Measurements from ENCODE around the gene CHID1. TPM values are rescaled to one million over a fixed set of nuclear protein-coding genes. Genes with fewer than 3 reads are reported as not detected.

Gene CHID1
- total RNA-seq, 2 donors from 2014 or later = 33.9 to 44.2 TPM

DNA sequence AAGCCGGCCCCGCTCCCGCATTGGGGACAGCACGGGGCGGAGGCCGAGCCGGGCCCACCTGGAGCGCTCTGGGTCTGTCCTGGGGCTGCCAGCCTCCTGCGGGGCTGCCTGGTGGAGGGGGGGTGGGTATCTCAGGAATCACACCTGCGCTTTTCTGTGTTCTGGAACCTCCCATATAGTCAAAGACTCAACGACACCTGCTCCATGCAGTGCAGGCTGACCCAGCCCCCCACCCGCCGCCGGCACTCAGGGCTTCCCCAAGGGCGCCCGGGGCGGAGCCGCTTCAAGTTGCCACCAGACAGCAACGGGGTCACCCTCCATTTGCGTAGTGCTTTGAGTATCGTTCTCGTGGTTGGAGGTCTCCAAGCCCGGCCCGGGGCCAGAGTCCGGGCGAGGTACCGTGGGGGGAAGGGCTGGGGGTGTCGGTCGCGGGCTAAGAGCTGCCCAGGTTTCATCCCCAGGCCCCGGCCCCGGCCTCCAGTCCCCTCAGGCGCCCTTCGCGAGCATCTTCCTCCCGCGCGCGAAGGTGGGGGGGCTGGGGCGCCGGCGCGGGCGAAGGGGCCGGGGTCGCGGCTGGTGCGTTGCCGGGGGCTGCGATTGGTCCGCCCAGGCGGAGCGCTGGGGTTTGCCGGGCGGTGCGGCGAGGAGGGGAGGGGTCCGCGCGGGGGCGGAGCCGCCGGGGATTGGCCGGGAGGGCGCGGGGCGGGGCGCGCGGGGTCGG, 61.3 kb downstream of the CHID1 start:
- H3K27me3 Mint-ChIP-seq (ENCODE audit: low read depth) = peaks cover 4% of the 10 kb centered on the region
- no peaks in the 10 kb centered on the region for H3K36me3 Mint-ChIP-seq (ENCODE audit: insufficient read depth in 2 of 2)
- H3K4me1 Mint-ChIP-seq (ENCODE audit: low read depth) = peaks cover 10% of the 10 kb centered on the region
- H3K27ac Mint-ChIP-seq = no peak overlapping the region
- DNase-seq (peak in 1 of 2 donors; percentile 72), ATAC-seq (replicated peaks in 1 of 2) (peak; percentile 49 to 62)
- peak overlapping the region; percentile 75 to 82 for H3K4me3 Mint-ChIP-seq
- H3K9me3 Mint-ChIP-seq = no peaks in the 10 kb centered on the region

DNA sequence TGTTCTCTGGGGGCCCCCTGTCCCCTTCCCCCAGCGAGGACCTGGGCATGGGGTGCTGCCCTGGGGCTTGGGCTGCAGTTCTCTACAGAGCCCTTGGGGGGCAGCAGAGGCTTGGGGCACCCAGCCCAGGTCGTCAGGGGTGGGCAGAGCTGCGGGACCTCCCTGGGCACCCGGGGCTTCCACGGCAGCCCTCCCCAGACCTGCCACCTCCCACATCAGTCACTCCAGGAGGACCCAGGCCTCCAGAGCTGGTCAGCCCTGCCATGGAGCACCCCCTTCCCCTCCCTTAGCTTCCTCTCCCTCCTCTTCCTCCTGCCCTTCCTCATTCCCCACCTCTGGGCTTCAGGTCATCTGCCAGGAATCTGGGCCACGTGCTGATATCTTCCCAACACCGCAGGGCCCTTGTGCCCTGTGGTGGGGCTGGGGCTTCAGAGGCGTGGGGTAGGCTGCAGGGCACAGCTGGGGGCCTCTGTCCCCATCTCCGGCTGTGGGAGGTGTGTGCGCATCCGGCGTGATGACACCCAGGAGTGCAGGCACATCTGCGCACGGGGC, 62.2 kb downstream of the CHID1 start:
- no peaks in the 10 kb centered on the region for H3K9me3 Mint-ChIP-seq
- DNase-seq (peak; percentile 79 to 81), ATAC-seq (replicated peaks in 1 of 2) (peak; percentile 63 to 64)
- H3K4me1 Mint-ChIP-seq (ENCODE audit: low read depth) = peaks cover 16% of the 10 kb centered on the region
- H3K27ac Mint-ChIP-seq = no peak overlapping the region
- peak overlapping the region; percentile 55 to 82 for H3K4me3 Mint-ChIP-seq
- no peaks in the 10 kb centered on the region for H3K36me3 Mint-ChIP-seq (ENCODE audit: insufficient read depth in 2 of 2)
- peaks cover 4% of the 10 kb centered on the region for H3K27me3 Mint-ChIP-seq (ENCODE audit: low read depth)

DNA sequence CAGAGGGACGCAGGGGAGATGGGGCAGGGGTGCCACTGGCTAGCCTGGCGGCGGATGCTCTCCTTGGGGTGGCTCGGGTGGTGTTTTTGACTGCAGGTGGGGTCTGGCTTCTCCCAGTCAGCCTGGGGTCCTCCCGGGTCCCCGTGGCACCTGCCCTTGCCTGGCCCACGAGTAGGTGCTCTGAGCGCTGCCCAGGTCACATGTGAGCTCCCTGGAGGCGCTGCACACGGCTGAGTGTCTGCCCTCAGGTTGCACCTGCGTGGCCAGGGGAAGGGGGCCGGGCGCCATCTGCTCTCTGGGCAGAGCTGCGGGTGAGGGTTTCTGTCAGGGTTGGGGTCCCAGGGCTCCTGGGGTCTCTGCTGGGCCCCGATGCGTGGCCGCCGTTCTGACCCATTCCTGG, 62.7 kb downstream of the CHID1 start:
- Mint-ChIP-seq H3K27ac (no peak overlapping the region), H3K4me1 (ENCODE audit: low read depth) (peaks cover 18% of the 10 kb centered on the region), H3K9me3 (no peaks in the 10 kb centered on the region), H3K4me3 (no peak overlapping the region), H3K36me3 (ENCODE audit: insufficient read depth in 2 of 2) (no peaks in the 10 kb centered on the region), H3K27me3 (ENCODE audit: low read depth) (peaks cover 4% of the 10 kb centered on the region)
- ATAC-seq (replicated peaks in 1 of 2) (no peak), DNase-seq (no peak)

DNA sequence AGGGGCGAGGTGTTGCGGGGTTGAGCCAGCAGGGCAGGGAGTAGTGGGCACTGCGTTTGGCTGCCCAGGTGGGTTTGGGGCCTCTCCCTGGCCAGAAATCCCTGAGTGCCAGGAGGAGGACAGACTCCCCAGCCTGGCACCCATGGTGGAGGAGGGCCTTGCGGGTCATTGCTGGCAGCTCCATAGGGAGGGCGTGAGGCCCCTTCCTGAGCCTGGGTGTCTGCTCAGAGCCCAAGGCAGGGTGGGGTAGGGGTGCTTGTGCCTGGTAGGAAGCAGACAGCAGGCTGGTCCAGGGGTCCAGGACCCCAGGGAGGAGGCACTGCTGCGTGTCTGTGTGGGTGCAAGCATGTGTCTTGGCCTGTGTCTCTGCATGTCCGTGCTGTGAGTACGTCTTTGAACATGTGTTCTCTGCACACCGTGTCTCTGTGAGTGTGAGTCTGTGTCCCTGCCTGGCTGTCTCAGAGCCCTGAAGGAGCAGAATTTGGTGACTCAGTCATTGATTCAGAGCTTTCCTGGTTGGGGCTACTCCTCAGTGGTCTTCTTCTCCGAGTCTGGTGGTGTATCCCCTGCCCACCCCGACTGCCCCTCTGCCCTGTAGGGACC, 64.0 kb downstream of the CHID1 start:
- no peak overlapping the region for H3K4me3 Mint-ChIP-seq
- peaks cover 18% of the 10 kb centered on the region for H3K4me1 Mint-ChIP-seq (ENCODE audit: low read depth)
- H3K27ac Mint-ChIP-seq = no peak overlapping the region
- H3K9me3 Mint-ChIP-seq = no peaks in the 10 kb centered on the region
- no peak for ATAC-seq (replicated peaks in 1 of 2)
- H3K27me3 Mint-ChIP-seq (ENCODE audit: low read depth) = peaks cover 4% of the 10 kb centered on the region
- no peak for DNase-seq
- no peaks in the 10 kb centered on the region for H3K36me3 Mint-ChIP-seq (ENCODE audit: insufficient read depth in 2 of 2)

DNA sequence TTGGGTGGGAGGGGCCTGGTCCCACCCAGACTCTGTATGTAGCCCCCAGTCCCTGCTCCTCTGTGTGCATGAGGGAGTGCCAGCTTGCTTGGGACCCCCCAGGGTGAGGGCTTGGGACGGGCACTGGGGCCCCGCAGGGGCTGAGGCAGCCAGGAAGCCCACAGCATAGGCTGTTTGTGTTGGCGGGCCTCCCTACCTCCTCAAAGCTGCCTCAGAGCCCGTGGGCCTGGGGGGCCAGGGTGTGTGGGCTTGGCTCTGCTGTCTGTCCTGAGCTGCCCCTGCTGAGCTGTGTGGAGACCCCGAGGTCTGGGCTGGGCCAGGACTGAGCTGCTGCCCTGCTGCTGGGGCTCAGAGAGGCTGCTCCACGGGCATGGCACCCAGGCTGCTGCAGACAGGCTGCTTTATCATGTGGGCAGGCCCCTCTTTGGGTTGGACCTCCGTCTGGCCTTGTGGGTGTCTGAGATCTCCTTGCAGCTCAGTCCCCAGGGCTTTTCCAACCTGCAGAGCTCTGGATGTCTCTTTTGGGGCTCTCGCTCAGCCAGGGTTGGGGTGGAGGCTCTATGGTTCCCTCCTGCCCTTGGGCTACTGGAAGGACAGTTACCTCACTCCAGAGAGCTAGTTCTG, 64.6 kb downstream of the CHID1 start:
- Mint-ChIP-seq H3K4me3 (no peak overlapping the region), H3K27ac (no peak overlapping the region), H3K27me3 (ENCODE audit: low read depth) (peaks cover 4% of the 10 kb centered on the region), H3K9me3 (no peaks in the 10 kb centered on the region), H3K4me1 (ENCODE audit: low read depth) (peaks cover 23% of the 10 kb centered on the region), H3K36me3 (ENCODE audit: insufficient read depth in 2 of 2) (no peaks in the 10 kb centered on the region)
- no peak for ATAC-seq (replicated peaks in 1 of 2)
- no peak for DNase-seq

DNA sequence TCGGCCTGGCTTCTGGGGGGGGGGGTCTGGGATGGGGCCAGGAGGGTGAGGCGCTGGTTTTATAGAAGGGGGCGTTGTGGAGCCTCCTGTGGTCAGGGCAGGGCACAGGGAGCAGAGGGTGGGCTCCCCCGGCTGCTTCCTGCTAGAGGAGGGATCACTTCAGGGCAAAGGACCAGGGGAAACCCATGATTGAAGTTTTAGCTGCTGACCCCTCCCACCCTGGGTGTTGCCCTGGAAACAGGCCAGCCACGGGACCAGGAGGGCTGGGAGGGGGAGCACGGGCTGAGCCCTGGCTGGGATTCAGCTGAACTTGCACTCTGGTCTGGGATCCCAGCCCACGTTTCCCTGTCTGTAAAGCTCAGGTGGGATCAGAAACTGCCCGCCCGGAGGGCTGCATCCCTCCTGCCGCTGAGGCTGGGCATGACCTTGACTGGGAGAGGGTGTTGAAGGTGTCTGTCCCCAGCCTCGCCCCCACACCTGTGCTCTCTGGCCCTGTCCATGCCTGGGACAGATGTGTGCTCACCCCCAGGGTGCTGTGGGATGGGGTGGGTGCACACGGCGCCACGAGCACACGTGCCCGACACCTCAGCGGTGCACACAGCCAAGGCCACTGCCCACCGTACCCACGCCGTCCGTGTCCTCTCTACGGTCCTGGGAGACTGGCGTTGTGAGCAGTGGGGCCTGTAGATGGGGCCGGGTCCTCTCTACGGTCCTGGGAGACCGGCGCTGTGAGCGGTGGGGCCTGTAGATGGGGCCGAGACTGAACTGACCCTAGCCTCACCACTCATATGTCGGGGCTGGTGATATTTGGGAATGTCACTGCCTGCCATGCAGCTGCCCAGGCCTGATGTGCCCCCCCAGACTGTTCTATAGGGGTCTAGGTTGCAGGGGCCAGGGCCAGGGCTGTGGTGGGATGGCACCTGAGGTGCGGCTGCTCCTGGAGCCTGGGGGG, 65.6 kb downstream of the CHID1 start:
- no peak for DNase-seq
- Mint-ChIP-seq H3K27ac (no peak overlapping the region), H3K36me3 (ENCODE audit: insufficient read depth in 2 of 2) (no peaks in the 10 kb centered on the region), H3K9me3 (no peaks in the 10 kb centered on the region), H3K4me3 (peak overlapping the region; percentile 29 to 49), H3K27me3 (ENCODE audit: low read depth) (peaks cover 4% of the 10 kb centered on the region), H3K4me1 (ENCODE audit: low read depth) (peaks cover 30% of the 10 kb centered on the region)
- no peak for ATAC-seq (replicated peaks in 1 of 2)

DNA sequence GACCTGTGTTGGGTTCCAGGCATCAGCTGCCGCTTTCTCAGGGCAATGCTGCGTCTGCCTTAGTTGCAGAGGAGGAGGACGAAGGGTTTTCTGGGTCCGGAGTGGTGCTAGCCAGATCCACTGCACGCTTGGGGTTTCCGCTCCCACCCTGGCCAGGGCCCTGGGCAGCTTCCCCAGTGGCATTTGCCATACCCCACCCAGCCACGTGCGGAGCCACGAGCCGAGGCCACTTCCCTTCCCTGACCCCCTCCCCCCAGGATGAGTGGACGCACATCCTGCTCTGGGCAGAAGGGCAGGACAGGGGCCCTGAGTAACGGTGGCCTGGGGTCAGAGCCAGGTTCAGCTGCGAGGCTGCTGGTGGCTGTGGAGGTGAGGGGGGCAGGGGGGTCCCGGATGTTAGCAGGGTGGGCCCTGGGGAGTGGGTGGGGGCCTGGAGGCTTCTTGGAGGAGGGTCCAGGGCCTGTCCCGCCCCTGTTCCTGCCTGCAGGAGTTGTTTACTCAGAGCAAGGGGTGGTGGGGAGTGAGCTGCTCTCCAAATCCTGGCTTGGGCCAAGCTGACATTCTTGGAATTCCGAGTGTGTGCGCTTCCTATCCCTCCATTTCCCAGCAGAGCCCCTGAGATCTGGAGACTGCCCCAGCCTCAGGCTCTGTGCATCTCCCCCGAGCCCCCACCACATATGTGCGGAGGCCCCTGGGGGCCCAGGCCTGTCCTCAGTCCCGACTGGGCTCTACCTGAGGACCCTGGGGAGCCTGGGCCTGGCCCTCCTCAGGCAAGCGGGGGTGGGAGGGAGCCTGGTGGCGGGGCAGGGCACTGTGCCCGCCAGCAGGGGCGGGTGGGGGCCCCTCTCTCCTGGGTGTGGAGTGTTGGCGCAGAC, 66.6 kb downstream of the CHID1 start:
- no peak for ATAC-seq (replicated peaks in 1 of 2)
- Mint-ChIP-seq H3K27me3 (ENCODE audit: low read depth) (peaks cover 4% of the 10 kb centered on the region), H3K4me3 (peak overlapping the region; percentile 74 to 86), H3K9me3 (no peaks in the 10 kb centered on the region), H3K4me1 (ENCODE audit: low read depth) (peaks cover 30% of the 10 kb centered on the region), H3K27ac (peak overlapping the region; percentile 60), H3K36me3 (ENCODE audit: insufficient read depth in 2 of 2) (peaks cover 0 to 2% of the 10 kb centered on the region in 2 donors)
- peak in 1 of 2 donors; percentile 37 for DNase-seq

DNA sequence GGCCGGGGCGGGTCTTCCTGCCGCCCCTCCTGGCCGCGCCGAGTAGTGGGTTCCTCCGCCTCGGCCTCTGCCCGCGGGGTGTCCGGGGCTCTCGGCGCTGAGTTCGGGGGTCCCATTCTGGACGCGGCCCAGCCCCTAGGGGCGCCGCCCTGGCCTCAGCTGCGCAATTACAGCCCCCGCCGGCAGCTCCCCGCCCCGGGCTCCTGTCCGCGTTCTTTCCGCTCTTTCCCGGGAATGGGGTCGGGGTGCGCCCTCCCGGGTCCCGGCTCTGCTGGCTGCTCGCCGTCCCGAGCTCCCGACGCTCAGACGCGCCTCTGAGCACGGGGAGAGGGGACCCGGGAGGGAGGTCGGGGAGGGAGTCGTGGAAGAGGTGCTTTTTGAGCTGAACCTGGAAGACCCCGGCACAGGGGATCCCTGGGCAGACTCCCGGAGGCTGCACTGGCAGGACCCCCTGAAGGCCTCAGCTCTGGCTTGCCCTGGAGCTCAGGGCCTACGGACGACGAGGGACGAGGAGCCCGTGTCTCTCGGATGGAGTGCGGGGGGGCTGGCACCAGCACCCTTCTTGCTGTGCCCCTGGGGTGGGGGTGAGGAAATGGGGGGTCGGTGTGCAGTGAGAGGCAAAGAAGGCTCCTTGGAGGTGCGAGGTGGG, 67.4 kb downstream of the CHID1 start:
- peaks cover 0 to 4% of the 10 kb centered on the region in 2 donors for H3K36me3 Mint-ChIP-seq (ENCODE audit: insufficient read depth in 2 of 2)
- no peak for DNase-seq
- no peak overlapping the region for H3K27ac Mint-ChIP-seq
- H3K27me3 Mint-ChIP-seq (ENCODE audit: low read depth) = no peaks in the 10 kb centered on the region
- peak in 1 of 2 donors; percentile 13 for ATAC-seq (replicated peaks in 1 of 2)
- peaks cover 25% of the 10 kb centered on the region for H3K4me1 Mint-ChIP-seq (ENCODE audit: low read depth)
- H3K4me3 Mint-ChIP-seq = peak overlapping the region; percentile 74 to 86
- H3K9me3 Mint-ChIP-seq = no peaks in the 10 kb centered on the region

DNA sequence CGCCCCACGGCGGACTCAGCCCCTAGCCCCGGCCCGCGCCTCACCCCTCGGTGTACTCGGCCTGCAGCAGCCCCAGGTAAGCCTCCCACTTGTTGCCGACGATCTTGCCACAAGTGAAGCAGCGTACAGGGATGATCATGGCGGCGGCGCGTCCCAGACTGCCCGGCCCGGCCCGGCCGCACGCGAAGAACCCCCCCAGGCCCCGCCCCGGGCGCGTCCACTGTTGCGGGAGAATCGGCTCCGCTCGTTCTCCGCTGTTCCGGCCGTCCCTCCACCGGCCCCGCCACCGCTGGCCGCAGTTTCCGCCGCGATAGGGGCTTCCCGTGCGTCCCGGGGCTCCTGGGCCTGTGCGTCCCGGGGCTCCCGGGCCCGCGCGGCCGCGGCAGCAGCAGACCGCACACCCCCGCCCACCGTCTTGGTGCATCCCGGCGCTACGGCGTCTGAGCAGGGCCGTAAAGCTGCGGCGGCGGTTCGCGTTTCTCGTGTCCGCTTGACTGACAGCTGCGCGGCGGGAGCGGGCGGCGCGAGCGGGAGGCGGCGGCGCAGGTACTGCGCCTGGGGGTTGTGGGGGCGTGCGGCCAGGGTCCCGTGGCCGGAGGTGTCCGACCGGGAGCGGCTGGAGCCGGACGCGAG, 68.1 kb downstream of the CHID1 start, which contains the start of the genes POLR2L and TSPAN4:
TSS of gene POLR2L (minus strand) at position 160 of the 633 bp plus-strand sequence. CDS start at position 139, 21 bp downstream.
TSS of gene TSPAN4 (plus strand) at position 483 of the 633 bp plus-strand sequence. CDS start 7,453 bp downstream, outside the sequence.
- Mint-ChIP-seq H3K27me3 (ENCODE audit: low read depth) (no peaks in the 10 kb centered on the region), H3K27ac (peak within 1 kb of the TSS; percentile 79), H3K4me1 (ENCODE audit: low read depth) (peaks cover 25% of the 10 kb centered on the region), H3K9me3 (no peaks in the 10 kb centered on the region), H3K4me3 (peak within 1 kb of the TSS; percentile 86 to 88), H3K36me3 (ENCODE audit: insufficient read depth in 2 of 2) (peaks cover 0 to 4% of the 10 kb centered on the region in 2 donors)
- DNase-seq = peak; percentile 93 to 94
- ATAC-seq (replicated peaks in 1 of 2) = peak; percentile 79 to 84

DNA sequence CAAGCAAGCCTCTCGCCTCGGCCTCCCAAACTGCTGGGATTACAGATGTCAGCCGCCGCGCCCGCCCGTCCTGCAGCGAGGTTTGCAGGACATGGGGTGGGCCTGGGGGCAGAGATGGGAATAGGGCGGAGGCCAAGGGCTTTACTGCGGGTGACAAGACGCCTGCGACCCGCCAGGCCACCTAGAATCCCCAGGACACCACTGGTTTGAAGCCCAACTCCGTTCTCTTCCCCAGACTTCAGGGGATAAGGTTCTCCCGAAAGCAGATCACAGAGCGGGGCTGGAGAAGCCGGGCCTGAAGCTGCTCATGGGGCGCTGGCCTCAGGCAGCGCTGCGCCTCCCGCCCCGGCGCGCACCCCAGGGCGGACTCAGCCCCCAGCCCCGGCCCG, 68.6 kb downstream of the CHID1 start:
- H3K4me3 Mint-ChIP-seq = peak overlapping the region; percentile 83 to 88
- ATAC-seq (replicated peaks in 1 of 2) (peak; percentile 1 to 2), DNase-seq (no peak)
- peak overlapping the region; percentile 79 for H3K27ac Mint-ChIP-seq
- no peaks in the 10 kb centered on the region for H3K9me3 Mint-ChIP-seq
- H3K4me1 Mint-ChIP-seq (ENCODE audit: low read depth) = peaks cover 25% of the 10 kb centered on the region
- H3K36me3 Mint-ChIP-seq (ENCODE audit: insufficient read depth in 2 of 2) = peaks cover 0 to 4% of the 10 kb centered on the region in 2 donors
- no peaks in the 10 kb centered on the region for H3K27me3 Mint-ChIP-seq (ENCODE audit: low read depth)

All from activated T-cell treated with anti-CD3 and anti-CD28 coated beads, Interleukin-2, amount 50 U/mL, for 72 hours (primary cell).